Duodenal mucosa (tissue), 2 donors: ENCODE data around the gene MKRN3.
"Not testable (repeated sequence)": the region's sequence is repeated elsewhere in the genome, so short reads cannot be mapped to it uniquely, and the experiment has no call there.

Experiments
- H3K27ac ChIP-seq: one replicate; pipeline ENCODE4 v1.7.0; 2013; ENCODE audit warnings: low read depth, low read length
- H3K27me3 ChIP-seq, 2 donors: one replicate each; pipeline ENCODE4 v1.7.0; 2013; ENCODE audit warnings: low read length in 2 of 2, control low read depth in 1 of 2; ENCODE audit not compliant: insufficient read depth in 2 of 2, control insufficient read depth in 1 of 2
- H3K36me3 ChIP-seq, 2 donors: one replicate each; pipeline ENCODE4 v1.7.0; 2013; ENCODE audit warnings: low read length in 2 of 2, control low read depth in 1 of 2; ENCODE audit not compliant: insufficient read depth in 2 of 2, control insufficient read depth in 1 of 2
- H3K4me1 ChIP-seq, 2 donors: one replicate each; pipeline ENCODE4 v1.7.0; 2013; ENCODE audit warnings: low read length in 2 of 2, control low read depth in 1 of 2; ENCODE audit not compliant: insufficient read depth in 2 of 2, control insufficient read depth in 1 of 2
- H3K4me3 ChIP-seq, 2 donors: one replicate each; pipeline ENCODE4 v1.7.0; 2013; ENCODE audit warnings: low read length in 2 of 2, low read depth in 1 of 2
- H3K9ac ChIP-seq, 2 donors: one replicate each; pipeline ENCODE4 v1.7.0; 2013; ENCODE audit warnings: low read length in 2 of 2, low read depth in 1 of 2
- H3K9me3 ChIP-seq, 2 donors: one replicate each; pipeline ENCODE4 v1.7.0; 2013; ENCODE audit warnings: low read length in 2 of 2, control low read depth in 1 of 2; ENCODE audit not compliant: control insufficient read depth in 1 of 2

Gene MKRN3

DNA sequence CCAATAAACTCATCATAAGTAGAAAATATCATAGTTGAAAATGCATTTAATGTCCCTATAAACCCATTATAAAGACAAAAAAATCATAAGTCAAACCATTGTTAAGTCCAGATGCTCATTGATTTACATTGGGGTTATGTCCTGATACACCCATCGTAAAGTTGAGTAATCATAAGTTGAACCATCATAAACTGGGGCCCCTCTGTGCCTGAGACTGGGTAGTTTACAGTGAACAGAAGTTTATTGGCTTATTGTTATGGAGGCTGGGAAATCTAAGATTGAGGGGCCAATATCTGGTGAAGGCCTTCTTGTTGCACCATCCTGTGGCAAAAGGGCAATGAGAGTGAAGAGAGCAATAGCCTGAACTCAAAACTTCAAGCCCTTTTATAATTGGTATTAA is 10.6 kb downstream of the MKRN3 start:
- no peaks in the 10 kb centered on the region for H3K36me3 ChIP-seq
- H3K27ac ChIP-seq: no peak overlapping the region
- H3K4me1 ChIP-seq: no peaks in the 10 kb centered on the region
- no peak overlapping the region for H3K9ac ChIP-seq
- H3K9me3 ChIP-seq: no peaks in the 10 kb centered on the region
- H3K4me3 ChIP-seq: no peak overlapping the region
- H3K27me3 ChIP-seq: no peaks in the 10 kb centered on the region

DNA sequence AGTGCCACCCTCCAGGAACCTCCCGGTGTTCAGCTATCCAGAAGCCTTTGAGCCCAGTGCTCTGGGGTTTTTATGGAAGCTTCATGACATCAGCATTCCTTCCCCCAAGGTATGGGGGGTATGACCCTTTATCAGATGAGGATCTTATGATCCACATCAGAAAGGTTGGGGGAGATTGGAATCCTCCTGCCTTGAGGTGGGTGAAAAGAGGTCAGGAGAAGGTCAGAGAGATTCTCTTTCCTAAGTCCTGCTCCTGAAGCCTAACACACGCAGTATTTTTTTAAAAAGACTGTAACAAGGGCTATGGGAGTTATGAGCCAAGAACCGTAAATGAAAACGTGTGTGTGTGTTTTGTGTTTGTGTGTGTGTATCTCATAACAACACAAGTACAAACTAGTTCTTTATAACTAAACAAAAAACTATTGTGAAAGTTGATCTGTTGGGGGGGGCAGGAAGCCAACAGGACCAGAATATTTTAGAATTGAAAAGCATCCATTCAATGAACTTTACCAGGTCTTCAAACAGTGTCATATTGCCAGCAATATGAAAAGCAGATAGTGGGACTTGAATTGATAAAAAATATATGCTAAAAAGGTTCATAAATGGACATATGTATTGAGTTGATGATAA is 13.2 kb downstream of the MKRN3 start:
- no peaks in the 10 kb centered on the region for H3K36me3 ChIP-seq
- no peaks in the 10 kb centered on the region for H3K4me1 ChIP-seq
- H3K27me3 ChIP-seq: no peaks in the 10 kb centered on the region
- no peaks in the 10 kb centered on the region for H3K9me3 ChIP-seq
- no peak overlapping the region for H3K9ac ChIP-seq
- no peak overlapping the region for H3K4me3 ChIP-seq
- no peak overlapping the region for H3K27ac ChIP-seq

DNA sequence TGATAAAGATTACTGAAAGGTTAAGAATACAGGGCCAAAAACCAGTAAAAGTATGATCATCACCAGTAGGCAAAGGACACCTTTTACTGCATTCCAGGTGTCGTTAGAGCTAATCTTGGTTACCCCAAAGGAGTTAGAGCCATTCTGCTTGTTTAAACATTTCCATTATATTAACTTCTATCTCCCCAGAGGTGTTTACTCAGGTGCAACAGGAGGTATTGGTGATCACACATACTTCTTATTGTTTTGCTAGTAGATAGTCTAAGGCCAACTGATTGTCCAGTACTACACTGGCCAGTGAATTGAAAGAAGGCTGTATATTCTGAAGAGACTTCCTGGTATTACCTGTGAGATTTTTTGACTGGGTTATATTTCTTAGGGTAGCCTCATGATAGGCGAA is 22.8 kb downstream of the MKRN3 start:
- Histone ChIP-seq H3K4me1 (no peaks in the 10 kb centered on the region), H3K9ac (no peak overlapping the region), H3K9me3 (peaks cover 0 to 6% of the 10 kb centered on the region in 2 donors), H3K27me3 (no peaks in the 10 kb centered on the region), H3K36me3 (no peaks in the 10 kb centered on the region), H3K4me3 (no peak overlapping the region), H3K27ac (no peak overlapping the region)

DNA sequence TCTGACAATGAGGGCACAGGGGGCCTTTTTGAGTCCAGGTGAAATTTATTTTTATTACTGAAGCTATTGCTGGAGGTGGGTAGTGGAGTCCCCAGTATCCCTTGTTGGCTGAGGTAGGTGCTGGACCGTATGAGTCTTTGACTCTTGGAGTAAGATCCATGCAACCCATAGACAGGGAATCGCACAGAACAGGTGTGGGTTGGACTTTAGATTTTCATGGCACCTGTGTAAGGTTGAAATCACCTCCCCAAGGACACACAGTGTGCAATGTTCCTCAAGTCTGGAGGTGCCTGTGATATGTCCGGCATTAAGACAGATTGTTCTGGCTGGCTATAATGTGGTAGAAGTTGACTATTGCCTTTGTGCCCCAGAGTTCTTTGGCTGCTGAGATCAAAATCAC is 23.5 kb downstream of the MKRN3 start:
- Histone ChIP-seq H3K9me3 (peaks cover 0 to 6% of the 10 kb centered on the region in 2 donors), H3K27ac (no peak overlapping the region), H3K4me3 (no peak overlapping the region), H3K9ac (no peak overlapping the region), H3K36me3 (no peaks in the 10 kb centered on the region), H3K27me3 (no peaks in the 10 kb centered on the region), H3K4me1 (no peaks in the 10 kb centered on the region)

DNA sequence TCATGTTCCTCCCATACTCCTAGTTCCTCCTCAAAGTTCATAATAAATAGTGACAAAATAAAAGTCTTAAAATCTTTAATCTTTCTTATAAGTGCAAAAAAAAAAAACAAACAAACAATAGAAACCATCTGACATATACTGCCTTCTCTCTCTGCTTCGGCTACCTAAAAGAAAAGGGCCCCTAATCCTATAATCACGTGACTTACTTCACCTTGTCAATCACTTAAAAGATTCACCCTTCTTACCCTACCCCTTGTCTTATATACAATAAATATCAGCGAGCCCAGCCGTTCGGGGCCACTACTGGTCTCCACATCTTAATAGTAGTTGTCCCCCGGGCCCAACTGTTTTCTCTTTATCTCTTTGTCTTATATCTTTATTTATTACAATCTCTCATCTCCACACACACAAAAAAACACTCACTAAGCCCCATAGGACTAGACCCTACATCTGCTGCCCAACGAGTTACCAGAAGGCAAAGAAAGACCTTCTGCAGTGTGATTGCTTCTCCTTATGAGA is 28.8 kb downstream of the MKRN3 start:
- H3K9ac ChIP-seq: no peak overlapping the region
- H3K4me1 ChIP-seq: no peaks in the 10 kb centered on the region
- H3K4me3 ChIP-seq: no peak overlapping the region
- no peaks in the 10 kb centered on the region for H3K36me3 ChIP-seq
- no peaks in the 10 kb centered on the region for H3K27me3 ChIP-seq
- peaks cover 0 to 11% of the 10 kb centered on the region in 2 donors for H3K9me3 ChIP-seq
- H3K27ac ChIP-seq: no peak overlapping the region

DNA sequence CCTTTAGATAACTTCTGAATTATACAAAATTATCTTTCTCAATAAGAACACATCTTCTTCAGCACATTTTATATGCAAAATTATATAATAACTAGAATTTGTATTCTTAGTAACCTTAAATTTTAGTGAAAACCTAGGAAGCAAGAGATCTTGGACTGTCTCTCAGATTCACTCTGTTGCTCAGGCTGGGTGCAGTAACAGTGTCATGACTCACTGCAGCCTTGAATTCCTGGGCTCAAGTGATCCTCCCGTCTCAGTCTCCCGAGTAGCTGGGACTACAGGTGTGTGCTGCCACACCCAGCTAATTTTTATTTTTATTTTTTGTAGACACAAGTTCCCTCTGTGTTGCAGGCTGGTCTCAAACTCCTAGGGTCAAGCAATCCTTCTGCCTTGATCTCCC is 29.9 kb downstream of the MKRN3 start:
- Histone ChIP-seq H3K9ac (no peak overlapping the region), H3K27me3 (no peaks in the 10 kb centered on the region), H3K4me3 (no peak overlapping the region), H3K27ac (no peak overlapping the region), H3K4me1 (no peaks in the 10 kb centered on the region), H3K9me3 (peaks cover 0 to 11% of the 10 kb centered on the region in 2 donors), H3K36me3 (no peaks in the 10 kb centered on the region)

DNA sequence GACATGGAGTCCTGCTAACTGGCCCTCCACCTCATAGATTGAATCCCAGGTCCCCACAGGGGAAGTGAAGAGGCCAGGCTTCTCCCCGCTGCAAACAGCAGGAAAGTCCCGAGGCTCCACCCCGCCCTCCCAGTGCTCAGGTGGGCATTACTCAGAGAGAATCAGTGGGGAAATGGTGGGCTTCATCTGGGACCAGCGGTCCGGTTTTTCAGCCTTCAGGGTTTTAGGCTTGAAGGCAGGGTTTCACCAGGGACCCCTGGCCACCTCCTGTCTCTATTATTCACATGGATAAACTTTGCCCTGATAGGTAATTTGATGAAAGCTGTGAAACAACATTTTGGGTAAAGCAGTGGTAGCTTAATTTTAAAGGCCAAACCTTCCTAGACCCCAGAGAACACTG is 31.3 kb downstream of the MKRN3 start:
- H3K4me1 ChIP-seq: no peaks in the 10 kb centered on the region
- H3K9me3 ChIP-seq: peaks cover 2 to 4% of the 10 kb centered on the region in 2 donors
- no peaks in the 10 kb centered on the region for H3K36me3 ChIP-seq
- no peak overlapping the region for H3K27ac ChIP-seq
- no peaks in the 10 kb centered on the region for H3K27me3 ChIP-seq
- no peak overlapping the region for H3K9ac ChIP-seq
- H3K4me3 ChIP-seq: no peak overlapping the region

DNA sequence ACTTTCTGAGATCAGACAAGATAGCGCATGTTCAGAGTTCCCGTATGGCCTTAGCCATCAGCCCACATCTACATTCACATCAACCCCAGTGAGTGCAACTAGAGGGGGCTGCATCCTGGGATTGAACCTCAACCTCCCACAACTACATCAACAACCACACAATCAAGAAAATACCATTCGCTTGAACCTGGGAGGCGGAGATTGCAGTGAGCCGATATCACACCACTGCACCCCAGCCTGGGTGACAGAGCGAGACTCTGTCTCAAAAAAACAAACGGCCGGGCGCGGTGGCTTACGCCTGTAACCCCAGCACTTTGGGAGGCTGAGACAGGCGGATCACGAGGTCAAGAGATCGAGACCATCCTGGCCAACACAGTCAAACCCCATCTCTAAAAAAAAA is 31.8 kb downstream of the MKRN3 start:
- H3K4me1 ChIP-seq, H3K4me3 ChIP-seq, H3K27ac ChIP-seq, H3K9me3 ChIP-seq, H3K36me3 ChIP-seq, H3K27me3 ChIP-seq, H3K9ac ChIP-seq: not testable (repeated sequence)

DNA sequence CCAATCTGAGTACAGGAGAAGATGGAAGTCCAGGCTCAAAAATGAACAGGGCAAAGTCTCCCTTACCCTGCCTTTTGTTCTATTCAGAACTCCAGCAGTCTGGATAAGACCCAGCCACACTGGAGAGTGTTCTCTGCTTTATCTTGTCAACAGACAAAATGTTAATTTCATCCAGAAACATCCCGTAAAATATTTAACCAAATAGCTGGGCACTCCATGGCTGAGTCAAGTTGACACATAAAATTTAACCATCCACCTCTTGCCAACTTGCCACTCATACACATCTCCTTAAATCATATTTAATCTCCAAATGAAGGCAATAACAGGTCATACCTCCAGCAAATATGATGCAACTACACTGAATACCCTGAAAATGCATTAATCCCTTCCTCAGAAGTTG is 33.6 kb downstream of the MKRN3 start:
- H3K36me3 ChIP-seq: no peaks in the 10 kb centered on the region
- H3K27ac ChIP-seq: no peak overlapping the region
- no peaks in the 10 kb centered on the region for H3K4me1 ChIP-seq
- H3K27me3 ChIP-seq: no peaks in the 10 kb centered on the region
- H3K4me3 ChIP-seq: no peak overlapping the region
- peaks cover 2 to 4% of the 10 kb centered on the region in 2 donors for H3K9me3 ChIP-seq
- no peak overlapping the region for H3K9ac ChIP-seq

DNA sequence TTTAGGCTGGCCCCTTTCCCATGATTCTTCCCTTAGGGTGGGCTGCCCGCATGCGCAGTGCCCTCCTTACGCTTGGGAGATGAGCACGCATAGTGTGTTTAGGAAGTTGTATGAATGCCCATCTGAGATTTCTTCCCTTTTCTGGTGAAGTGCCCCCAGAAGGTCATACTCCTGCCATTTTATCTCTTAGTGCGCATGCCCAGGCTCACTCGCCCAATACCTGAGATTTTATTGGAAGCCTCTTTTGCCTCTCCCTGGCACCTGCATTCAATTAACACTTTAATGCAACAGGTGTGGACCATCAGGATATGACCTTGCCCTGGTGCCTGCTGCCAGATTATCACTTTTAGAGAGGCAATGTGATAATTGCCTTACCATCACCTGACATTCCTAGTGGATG is 36.6 kb downstream of the MKRN3 start:
- Histone ChIP-seq H3K9ac (no peak overlapping the region), H3K27ac (no peak overlapping the region), H3K36me3 (no peaks in the 10 kb centered on the region), H3K9me3 (peaks cover 0 to 2% of the 10 kb centered on the region in 2 donors), H3K4me1 (no peaks in the 10 kb centered on the region), H3K27me3 (no peaks in the 10 kb centered on the region), H3K4me3 (no peak overlapping the region)

DNA sequence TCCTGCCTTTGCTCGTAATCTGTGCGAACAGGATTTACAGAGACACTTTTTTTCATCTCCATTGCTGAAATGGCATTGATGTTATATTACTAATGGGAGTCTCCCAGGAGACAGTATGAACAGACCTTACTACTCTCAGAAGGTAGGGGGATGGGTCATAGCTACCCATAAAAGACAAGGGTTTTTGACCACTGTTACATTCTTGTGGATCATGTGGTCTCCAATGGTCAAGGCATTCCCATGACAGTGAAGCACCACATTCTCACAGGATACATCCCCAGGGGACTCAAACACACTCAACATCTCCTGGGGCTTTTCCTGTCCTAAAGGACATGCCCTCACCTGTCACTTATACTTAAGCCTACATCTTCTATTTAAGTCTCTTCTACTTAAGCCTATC is 40.8 kb downstream of the MKRN3 start:
- H3K27me3 ChIP-seq: no peaks in the 10 kb centered on the region
- no peaks in the 10 kb centered on the region for H3K36me3 ChIP-seq
- H3K9ac ChIP-seq: no peak overlapping the region
- peaks cover 0 to 2% of the 10 kb centered on the region in 2 donors for H3K9me3 ChIP-seq
- H3K4me3 ChIP-seq: no peak overlapping the region
- H3K27ac ChIP-seq: no peak overlapping the region
- H3K4me1 ChIP-seq: no peaks in the 10 kb centered on the region
